Panc1 (cell line): Measurements from ENCODE around the gene ST8SIA5.

ENCODE experiments used
- CTCF ChIP-seq: fragments of 450-650 bp; IDR thresholded peaks from 2 replicates; pipeline ENCODE4 v1.5.1; 2017; ENCODE audit warnings: mild to moderate bottlenecking
- REST ChIP-seq, 2 experiments: IDR thresholded peaks; 2 replicates each; pipeline ENCODE4 v1.6.1; 2011 to 2012; ENCODE audit warnings: low read depth in 2 of 2, control low read depth in 1 of 2, low read length in 1 of 2, mild to moderate bottlenecking in 1 of 2, moderate library complexity in 1 of 2; ENCODE audit not compliant: insufficient read depth in 1 of 2
- SIN3A ChIP-seq: IDR thresholded peaks from 2 replicates; pipeline ENCODE4 v1.6.1; 2012; ENCODE audit warnings: low read depth, mild to moderate bottlenecking, low read length, moderate library complexity, borderline replicate concordance; ENCODE audit not compliant: insufficient read depth

GRCh38 chr18:46639386-46639785 lies 117.5 kb downstream of the ST8SIA5 start:
- TF ChIP-seq CTCF (no peak), REST (IDR thresholded peaks at IDR 0.05; ENCODE audit: insufficient read depth in 1 of 2, low read depth in 2 of 2, low read length in 1 of 2) (no peak), SIN3A (no peak)
